GM12875 (cell line): ENCODE results near the gene CLDN20.

ENCODE experiments used
- H3K4me3 ChIP-seq: one replicate; pipeline ENCODE4 v1.5.1; 2011; ENCODE audit warnings: low read depth, low read length, control low read depth
- CTCF ChIP-seq: IDR thresholded peaks from 2 replicates; pipeline ENCODE4 v1.5.1; 2011; ENCODE audit warnings: low read depth, mild to moderate bottlenecking, control low read depth, inconsistent platforms, low read length, moderate library complexity, borderline replicate concordance; ENCODE audit not compliant: insufficient read depth

CLDN20 gene

GRCh38 chr6:155314773-155315515 lies 51.1 kb downstream of the CLDN20 start:
- peak overlapping the region; percentile 38 for H3K4me3 ChIP-seq
- no peak for TF ChIP-seq CTCF

DNA sequence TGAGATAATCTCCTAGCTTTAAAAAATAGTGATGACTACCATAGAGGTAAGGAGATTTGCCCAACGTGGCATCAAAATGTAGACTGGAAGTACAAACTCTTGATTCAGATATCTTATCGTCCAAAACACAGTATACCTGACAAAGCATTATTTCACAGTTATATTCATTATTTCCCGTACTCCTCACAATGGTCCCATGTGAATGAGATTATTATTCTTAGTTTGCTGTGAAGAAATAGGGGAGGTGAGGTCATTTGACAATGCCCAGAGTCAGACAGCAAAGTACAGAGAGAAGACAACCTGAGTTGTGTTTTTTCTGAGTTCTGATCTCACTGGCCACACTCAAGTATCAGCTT lies 51.7 kb downstream of the CLDN20 start:
- peak overlapping the region; percentile 38 for H3K4me3 ChIP-seq
- no peak for TF ChIP-seq CTCF

GRCh38 chr6:155316419-155316818 lies 52.6 kb downstream of the CLDN20 start:
- no peak overlapping the region for H3K4me3 ChIP-seq
- no peak for TF ChIP-seq CTCF

- TF ChIP-seq CTCF, result no peak
- H3K4me3 ChIP-seq, result no peak overlapping the region
These were observed 53.4 kb downstream of the CLDN20 start for GRCh38 chr6:155317186-155317585.

DNA sequence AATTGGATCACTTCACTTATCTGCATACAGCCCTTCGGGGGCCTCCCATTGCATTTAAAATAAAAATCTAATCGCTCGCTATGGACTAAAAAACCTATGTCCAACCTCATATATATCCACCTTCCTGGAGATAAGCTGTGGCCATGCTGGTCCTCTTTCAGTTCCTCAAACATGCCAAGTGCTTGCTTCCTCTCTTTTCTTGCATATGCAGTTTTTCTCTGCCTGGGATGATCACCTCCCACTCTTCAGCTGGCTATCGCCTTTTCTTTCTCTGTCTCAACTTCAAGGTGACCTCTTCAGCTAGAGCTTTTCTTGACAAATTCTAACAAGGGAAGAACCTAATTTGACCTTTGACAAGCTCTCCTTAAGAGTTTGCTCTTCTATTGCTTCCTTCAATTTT lies 56.1 kb downstream of the CLDN20 start:
- no peak for TF ChIP-seq CTCF
- H3K4me3 ChIP-seq, result no peak overlapping the region

- H3K4me3 ChIP-seq, result no peak overlapping the region
- no peak for TF ChIP-seq CTCF
These were observed 60.4 kb downstream of the CLDN20 start for GRCh38 chr6:155324172-155324571.

- TF ChIP-seq CTCF, result no peak
- H3K4me3 ChIP-seq, result no peak overlapping the region
These were observed 61.2 kb downstream of the CLDN20 start for GRCh38 chr6:155324993-155325392.
